ENCODE results near the gene PARP15. TPM values are rescaled to one million over a fixed set of nuclear protein-coding genes. Genes with fewer than 3 reads are reported as not detected.

PARP15 gene
- polyA plus RNA-seq, 10 donors: 0.94 to 8.3 (median 3.6) TPM

GRCh38 chr3:122568755-122569154, 8.7 kb upstream of the PARP15 start:
- no peak for DNase-seq

GRCh38 chr3:122572940-122573412, 4.5 kb upstream of the PARP15 start:
- no peak for DNase-seq

GRCh38 chr3:122576174-122576940, 1.1 kb upstream of the PARP15 start:
- DNase-seq: peak in 1 of 3 donors; percentile 13

GRCh38 chr3:122578069-122578740, 755 bp downstream of the PARP15 start:
- DNase-seq: no peak

- DNase-seq: no peak
Measured at GRCh38 chr3:122580470-122580869, 3.0 kb downstream of the PARP15 start.

- no peak for DNase-seq
Measured at GRCh38 chr3:122581622-122582021, 4.2 kb downstream of the PARP15 start.

- no peak for DNase-seq
Measured at GRCh38 chr3:122582390-122582789, 4.9 kb downstream of the PARP15 start.

GRCh38 chr3:122586098-122586497, 8.6 kb downstream of the PARP15 start:
- no peak for DNase-seq

GRCh38 chr3:122586773-122587485, 9.5 kb downstream of the PARP15 start:
- no peak for DNase-seq

GRCh38 chr3:122587572-122587971, 10.1 kb downstream of the PARP15 start:
- no peak for DNase-seq

GRCh38 chr3:122589297-122589696, 11.8 kb downstream of the PARP15 start:
- DNase-seq: no peak

- no peak for DNase-seq
Measured at GRCh38 chr3:122590610-122591009, 13.2 kb downstream of the PARP15 start.

- no peak for DNase-seq
Measured at GRCh38 chr3:122594025-122594424, 16.6 kb downstream of the PARP15 start.

GRCh38 chr3:122598151-122598550, 20.7 kb downstream of the PARP15 start:
- no peak for DNase-seq

GRCh38 chr3:122598556-122598955, 21.1 kb downstream of the PARP15 start:
- DNase-seq: no peak

GRCh38 chr3:122602011-122602710, 24.7 kb downstream of the PARP15 start:
- no peak for DNase-seq

GRCh38 chr3:122603056-122603455, 25.6 kb downstream of the PARP15 start:
- no peak for DNase-seq

GRCh38 chr3:122606330-122606729, 28.9 kb downstream of the PARP15 start:
- DNase-seq: no peak

GRCh38 chr3:122608916-122609315, 31.5 kb downstream of the PARP15 start:
- no peak for DNase-seq

- DNase-seq: peak in 1 of 3 donors; percentile 52
Measured at GRCh38 chr3:122609798-122610559, 32.5 kb downstream of the PARP15 start.

GRCh38 chr3:122612696-122613095, 35.2 kb downstream of the PARP15 start:
- DNase-seq: no peak

Data from muscle of back (tissue), 11 donors.